Epithelial cell of esophagus (primary cell): ENCODE results near the gene AKAP5.

ENCODE experiments used
- DNase-seq: peaks from one replicate; pipeline ENCODE4 v3.0.0; 2010; ENCODE audit warnings: low read depth
- H3K4me3 ChIP-seq: 2 replicates; pipeline ENCODE4 v1.5.1; 2011; ENCODE audit warnings: mild to moderate bottlenecking, low read length, control low read depth
- TF ChIP-seq, protein P1 (sequence below): IDR thresholded peaks from 2 replicates; pipeline ENCODE4 v1.5.1; 2011; ENCODE audit warnings: low read depth, mild to moderate bottlenecking, low read length, control low read depth, inconsistent platforms; ENCODE audit not compliant: insufficient read depth; ENCODE audit errors: missing control alignments

The AKAP5 gene

DNA sequence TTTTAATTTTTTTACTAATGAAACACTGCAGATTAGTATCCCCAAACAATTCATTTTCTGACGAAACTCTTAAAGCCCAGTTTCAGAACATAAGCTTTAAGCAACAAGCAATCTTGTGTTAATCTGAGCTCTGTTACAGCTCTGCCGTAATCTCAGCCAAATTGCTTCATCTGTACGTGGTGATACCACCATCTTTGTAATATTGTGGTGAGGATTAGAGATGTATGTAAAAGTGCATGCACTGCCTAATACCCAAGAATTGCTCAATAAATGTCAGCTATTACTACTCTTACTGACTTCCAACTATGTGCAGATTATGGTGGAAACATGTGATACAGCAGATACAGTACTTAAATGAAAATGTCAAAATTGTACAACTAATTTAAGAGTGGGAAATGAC, 1.8 kb downstream of the AKAP5 start:
- H3K4me3 ChIP-seq = no peak overlapping the region
- TF ChIP-seq, protein P1, sequence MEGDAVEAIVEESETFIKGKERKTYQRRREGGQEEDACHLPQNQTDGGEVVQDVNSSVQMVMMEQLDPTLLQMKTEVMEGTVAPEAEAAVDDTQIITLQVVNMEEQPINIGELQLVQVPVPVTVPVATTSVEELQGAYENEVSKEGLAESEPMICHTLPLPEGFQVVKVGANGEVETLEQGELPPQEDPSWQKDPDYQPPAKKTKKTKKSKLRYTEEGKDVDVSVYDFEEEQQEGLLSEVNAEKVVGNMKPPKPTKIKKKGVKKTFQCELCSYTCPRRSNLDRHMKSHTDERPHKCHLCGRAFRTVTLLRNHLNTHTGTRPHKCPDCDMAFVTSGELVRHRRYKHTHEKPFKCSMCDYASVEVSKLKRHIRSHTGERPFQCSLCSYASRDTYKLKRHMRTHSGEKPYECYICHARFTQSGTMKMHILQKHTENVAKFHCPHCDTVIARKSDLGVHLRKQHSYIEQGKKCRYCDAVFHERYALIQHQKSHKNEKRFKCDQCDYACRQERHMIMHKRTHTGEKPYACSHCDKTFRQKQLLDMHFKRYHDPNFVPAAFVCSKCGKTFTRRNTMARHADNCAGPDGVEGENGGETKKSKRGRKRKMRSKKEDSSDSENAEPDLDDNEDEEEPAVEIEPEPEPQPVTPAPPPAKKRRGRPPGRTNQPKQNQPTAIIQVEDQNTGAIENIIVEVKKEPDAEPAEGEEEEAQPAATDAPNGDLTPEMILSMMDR = no peak
- no peak for DNase-seq

DNA sequence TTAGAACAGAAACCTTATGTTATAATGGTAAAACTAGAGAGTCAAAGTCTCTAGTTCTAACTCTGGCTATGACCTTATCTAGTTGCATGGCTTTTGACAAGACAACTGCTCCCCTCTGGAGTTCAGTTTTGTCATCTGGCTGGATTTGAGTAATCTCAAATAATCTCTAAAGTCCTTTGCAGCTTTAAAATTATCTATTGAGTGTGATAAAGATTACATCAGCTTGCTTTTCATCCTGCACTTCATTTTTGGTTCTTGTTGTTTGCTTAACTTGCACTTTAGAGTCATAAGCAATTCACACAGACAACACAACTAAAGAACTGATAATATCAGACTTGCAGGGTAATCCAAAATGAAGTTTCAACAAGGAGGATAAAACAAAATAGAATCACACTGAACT, 2.3 kb downstream of the AKAP5 start:
- DNase-seq = no peak
- TF ChIP-seq, protein P1 = no peak
- H3K4me3 ChIP-seq = no peak overlapping the region

DNA sequence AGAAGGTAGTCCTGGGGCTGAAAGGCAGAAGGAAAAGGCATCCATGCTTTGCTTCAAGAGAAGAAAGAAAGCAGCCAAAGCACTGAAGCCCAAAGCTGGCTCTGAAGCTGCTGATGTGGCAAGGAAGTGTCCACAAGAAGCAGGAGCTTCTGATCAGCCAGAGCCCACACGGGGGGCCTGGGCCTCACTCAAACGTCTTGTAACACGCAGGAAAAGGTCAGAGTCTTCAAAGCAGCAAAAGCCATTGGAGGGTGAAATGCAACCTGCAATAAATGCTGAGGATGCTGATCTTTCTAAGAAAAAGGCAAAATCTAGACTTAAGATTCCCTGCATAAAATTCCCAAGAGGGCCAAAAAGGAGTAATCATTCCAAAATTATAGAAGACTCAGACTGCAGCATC, 3.2 kb downstream of the AKAP5 start:
- no peak overlapping the region for H3K4me3 ChIP-seq
- TF ChIP-seq, protein P1 = no peak

GRCh38 chr14:64474041-64474440, 8.7 kb downstream of the AKAP5 start:
- TF ChIP-seq, protein P1 = no peak
- H3K4me3 ChIP-seq = no peak overlapping the region
- DNase-seq = no peak

More for the DNA sequence above, 3.2 kb downstream of the AKAP5 start:
- no peak for DNase-seq

GRCh38 chr14:64474698-64475097, 9.4 kb downstream of the AKAP5 start:
- no peak overlapping the region for H3K4me3 ChIP-seq
- no peak for DNase-seq
- TF ChIP-seq, protein P1 = no peak

DNA sequence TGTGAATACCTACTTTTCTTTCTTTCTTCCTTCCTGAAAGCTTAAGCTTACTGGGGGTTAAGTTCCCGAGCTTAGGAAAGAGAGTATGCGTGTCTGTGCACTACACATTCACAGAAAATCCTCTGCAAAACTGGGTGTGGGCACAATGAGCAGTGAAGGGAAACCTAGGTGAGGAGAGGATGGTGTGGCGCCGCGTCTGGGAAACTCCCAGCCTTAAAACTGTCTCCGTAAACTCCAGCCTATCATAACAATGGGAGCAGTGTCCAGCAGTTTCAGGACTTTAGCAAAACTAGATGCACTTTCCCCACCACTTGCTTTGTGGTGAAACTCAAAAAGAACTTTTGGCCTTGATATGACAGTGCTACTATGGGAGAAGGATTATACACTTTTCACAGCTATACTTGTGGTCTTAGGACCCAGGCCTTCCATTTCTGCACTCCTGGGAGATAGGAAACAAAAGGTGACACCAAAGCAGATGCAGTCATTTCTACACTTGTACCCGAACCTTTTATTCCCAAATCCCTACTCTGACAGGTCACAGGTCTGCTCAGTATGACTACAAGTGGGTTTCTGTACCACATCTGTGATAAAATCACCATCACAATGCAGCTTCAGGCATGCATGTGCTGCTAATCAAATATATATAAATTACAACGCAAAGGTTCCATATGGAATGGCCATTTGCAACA, 10.4 kb downstream of the AKAP5 start:
- TF ChIP-seq, protein P1 = no peak
- no peak overlapping the region for H3K4me3 ChIP-seq
- DNase-seq = no peak

- H3K4me3 ChIP-seq = no peak overlapping the region
- TF ChIP-seq, protein P1 = no peak
- DNase-seq = peak; percentile 23
Measured at GRCh38 chr14:64476438-64476837, 11.1 kb downstream of the AKAP5 start.
